ENCODE data around the gene MLLT10.
"Not testable (repeated sequence)": the region's sequence is repeated elsewhere in the genome, so short reads cannot be mapped to it uniquely, and the experiment has no call there.

The MLLT10 gene

DNA sequence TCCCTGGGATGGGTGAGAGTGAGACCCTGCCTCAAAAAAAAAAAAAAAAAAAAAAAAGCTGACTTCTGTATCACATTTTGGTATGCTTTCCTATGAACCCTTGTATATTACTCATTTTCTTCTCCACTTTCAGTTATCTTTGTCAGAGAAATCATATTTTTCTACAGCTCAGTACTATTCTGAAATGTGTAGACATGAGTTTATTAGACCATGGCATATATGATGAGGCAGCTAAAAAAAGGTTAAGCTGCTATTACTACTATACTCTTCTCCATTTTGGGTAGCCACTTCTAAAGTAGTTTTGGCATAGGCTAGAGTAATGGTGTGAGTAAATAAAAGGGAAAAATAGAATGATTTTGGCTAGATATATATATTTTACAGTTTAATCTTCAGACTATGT lies 53.4 kb downstream of the MLLT10 start:
- no peak for DNase-seq

DNA sequence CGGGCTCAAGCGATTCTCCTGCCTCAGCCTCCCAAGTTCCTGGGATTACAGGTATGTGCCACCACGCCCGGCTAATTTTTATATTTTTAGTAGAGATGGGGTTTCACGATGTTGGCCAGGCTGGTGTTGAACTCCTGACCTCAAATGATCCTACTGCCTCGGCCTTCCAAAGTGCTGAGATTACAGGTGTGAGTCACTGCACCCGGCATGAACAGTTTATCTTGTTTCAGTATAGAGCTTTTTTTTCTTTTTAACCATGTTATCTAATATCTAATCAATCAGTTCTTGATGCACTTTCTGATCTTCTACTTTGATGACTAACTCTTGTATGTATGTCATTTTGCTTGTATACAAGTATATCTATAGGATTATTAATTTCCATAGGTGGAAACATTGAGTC lies 54.1 kb downstream of the MLLT10 start:
- not testable (repeated sequence) for DNase-seq

DNA sequence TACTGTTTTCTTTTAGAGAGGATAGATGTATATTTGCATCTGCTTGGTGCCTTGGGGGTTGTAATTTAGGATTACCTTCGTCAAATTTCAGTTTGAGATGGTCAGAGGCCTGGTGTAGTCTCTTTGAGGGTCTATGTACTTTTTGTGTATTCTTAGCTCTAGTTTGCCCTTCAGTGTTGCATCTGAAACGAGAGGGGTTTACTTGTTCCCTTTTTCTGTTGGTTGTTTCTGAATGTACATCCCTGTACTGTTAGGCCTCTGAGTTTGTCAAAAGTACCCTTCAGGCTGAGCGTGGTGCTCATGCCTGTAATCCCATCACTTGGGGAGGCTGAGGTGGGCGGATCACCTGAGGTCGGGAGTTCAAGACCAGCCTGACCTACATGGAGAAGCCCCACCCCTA lies 60.0 kb downstream of the MLLT10 start:
- no peak for DNase-seq

DNA sequence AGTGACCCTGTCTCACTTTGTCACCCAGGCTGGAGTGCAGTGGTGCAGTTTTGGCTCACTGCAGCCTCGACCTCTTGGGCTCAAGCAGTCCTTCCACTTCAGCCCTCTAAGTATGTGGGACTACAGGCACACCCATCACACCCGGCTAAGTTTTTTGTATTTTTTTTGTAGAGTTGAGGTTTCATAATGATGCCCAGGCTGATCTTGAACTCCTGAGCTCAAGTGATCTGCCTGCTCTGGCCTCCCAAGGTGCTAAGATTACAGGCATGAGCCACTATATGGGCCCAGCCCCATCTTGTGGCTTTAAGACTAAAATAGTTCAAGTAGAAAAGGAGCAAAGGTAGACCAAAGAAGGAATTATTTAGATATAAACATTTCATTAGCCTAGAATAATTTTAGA lies 65.5 kb downstream of the MLLT10 start:
- DNase-seq, result no peak

DNA sequence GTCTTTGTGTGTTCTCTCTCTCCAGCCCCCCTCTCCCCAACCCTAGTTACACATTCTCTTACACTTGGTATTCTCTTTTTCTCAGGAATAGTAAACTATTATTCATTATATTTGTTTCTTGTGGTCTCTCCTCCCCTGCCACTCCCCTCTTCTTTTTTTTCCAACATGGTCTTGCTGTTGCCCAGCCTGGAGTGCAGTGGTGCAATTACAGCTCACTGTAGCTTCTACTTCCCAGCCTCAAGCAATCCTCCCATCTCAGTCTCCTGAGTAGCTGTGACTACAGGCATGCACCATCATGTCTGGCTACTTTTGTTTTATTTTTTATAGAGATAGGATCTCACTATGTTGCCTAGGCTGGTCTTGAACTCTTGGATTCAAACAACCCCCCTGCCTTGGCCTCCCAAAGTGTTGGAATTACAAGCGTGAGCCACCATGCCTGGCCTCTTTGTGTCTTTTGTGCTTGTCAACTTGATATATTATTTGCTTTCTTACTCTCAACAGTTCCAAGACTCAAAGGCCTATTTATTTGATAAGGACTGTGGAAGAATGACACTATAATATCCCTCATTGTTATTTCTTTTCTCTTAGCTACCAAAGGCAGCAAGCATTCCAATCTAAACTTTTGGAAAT lies 66.9 kb downstream of the MLLT10 start:
- DNase-seq, result no peak

DNA sequence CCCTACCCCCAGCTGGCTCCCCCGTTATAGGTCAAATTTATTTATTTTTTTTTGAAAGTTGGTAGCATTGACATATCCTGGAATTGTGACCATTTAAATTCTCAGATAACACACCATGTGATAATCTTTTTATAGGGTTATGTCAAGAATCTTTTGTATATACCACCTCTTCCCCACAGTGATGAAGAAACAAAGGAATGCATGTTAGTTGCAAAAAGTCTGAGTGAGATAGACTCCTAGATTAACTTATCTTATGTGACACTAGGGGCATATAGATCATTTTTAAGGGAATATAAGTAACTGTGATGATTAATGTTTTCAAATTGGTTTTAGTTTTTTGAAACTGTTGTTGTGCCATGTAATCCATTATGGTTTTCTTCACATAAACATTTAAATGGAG lies 68.3 kb downstream of the MLLT10 start:
- no peak for DNase-seq

DNA sequence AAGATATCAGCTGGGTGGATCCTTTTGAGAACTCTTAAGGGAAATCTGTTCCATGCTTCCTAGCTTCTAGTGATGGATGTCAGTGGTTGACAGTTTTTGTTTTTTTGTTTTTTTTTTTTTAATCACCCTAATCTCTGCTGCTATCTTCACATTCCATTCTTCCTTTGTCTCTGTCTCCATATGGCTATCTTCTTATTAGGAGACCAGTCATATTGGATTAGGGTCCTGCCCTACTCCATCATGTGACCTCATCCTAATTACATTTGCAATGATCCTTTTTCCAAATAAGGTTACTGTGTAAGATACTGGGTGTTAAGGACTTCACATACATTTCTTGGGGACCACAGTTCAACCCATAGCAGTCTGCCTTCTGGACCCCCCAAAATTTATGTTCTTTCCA lies 69.7 kb downstream of the MLLT10 start:
- no peak for DNase-seq

DNA sequence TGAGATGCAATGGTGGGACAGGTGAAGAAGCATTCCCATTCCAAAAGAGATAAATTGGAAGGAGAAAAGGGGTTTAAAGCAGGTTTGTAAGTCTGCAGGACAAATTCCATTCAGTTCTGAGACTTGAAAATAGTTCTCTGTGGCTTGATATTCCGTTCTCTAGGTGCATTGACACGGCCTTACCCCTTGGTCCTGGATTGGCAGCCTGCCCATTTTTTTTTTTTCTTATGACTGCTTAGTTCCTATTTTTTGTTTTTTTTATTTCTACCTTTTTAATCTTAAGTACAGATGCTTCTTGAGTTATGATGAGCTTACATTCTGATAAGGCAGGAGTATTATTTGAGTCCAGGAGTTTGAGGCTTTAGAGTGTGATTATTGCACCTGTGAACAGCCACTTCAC lies 70.6 kb downstream of the MLLT10 start:
- DNase-seq, result no peak

DNA sequence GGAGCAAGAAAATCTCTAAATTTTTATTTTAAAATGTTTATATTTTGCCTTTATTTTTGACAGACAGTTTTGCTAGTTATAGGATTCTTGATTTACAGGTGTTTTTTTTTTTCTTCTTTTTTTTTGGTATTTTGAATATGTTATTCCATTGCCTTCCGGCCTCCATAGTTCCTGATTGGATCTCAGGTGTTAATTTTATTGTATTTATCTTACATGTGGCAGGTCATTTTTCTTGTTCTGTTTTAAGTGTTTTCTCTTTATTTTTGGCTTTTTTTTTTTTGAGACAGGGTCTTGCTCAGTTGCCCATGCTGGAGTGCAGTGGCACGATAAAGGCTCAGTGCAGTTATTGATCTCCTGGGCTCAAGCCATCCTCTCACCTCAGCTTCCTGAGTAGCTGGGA lies 73.9 kb downstream of the MLLT10 start:
- no peak for DNase-seq

DNA sequence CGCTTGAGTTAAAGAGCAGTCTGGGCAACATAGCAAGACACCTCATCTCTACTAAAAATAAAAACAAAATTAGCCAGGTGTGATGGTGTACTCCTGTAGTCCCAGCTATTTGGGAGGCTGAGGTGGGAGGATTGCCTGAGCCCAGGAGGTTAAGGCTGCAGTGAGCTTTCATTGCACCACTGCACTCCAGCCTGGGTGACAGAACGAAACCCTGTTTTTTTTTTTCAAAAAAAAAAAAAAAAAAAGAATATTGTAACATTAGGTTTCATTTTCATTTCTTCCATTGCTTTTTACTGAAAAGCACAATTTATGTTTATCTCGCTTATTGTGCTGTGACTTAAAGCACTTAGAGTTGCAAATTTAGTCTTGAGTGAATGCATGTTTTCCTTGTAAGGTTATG lies 80.0 kb downstream of the MLLT10 start:
- DNase-seq, result no peak

DNA sequence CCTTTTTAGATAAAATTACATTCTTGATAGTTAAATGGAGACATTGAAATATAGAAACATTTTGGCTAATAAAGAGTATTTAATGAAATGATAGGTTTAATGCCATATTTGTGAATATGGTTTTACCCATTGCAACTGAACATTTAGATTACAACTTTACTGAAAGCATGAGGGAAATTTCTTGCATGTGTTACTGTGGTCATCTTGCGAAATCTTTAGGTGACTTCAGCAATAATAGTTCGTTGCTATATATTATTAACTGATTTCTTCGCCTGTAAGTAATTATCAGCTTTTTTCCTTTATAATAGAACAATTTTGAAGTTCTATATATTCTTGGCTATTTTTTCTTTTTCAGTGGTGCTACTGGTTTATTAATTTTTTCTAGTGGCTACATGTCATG lies 83.2 kb downstream of the MLLT10 start:
- no peak for DNase-seq

DNA sequence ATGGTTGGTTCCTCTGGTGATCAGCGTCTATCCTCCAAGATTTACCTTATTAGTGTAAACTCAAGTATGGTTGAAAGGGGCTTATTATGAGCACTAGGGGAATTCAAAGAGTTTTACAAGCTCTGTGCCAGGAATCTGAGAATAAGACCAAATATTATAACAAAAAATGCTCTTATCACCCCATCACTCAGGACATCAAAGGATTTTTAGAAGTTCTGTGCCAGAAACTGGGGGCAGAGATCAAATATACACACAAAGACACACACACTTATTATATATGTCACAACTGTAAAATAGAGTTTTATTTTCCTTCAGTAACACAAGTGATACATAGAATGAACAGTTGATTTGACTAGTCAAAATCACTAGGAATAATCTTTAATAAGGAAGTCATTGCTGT lies 89.3 kb downstream of the MLLT10 start:
- no peak for DNase-seq

DNA sequence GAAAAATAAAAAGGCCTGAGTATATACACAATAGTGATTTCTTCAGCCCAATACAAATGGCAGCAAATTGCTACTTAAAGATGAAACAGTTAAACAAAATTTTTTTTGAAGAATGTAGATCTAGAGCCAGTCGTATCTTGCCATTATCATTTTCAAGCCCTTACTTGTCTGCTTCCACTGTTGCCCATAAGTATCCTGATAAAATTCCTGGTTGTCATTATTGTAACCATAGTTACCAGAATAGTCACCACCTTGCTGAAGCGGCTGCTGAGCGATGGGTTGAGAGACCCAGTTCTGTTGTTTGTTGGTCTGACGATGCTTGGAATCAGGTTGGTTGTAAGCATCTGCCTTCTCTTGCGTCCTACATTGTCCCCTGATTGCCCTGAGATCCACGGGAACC lies 90.4 kb downstream of the MLLT10 start:
- not testable (repeated sequence) for DNase-seq

DNA sequence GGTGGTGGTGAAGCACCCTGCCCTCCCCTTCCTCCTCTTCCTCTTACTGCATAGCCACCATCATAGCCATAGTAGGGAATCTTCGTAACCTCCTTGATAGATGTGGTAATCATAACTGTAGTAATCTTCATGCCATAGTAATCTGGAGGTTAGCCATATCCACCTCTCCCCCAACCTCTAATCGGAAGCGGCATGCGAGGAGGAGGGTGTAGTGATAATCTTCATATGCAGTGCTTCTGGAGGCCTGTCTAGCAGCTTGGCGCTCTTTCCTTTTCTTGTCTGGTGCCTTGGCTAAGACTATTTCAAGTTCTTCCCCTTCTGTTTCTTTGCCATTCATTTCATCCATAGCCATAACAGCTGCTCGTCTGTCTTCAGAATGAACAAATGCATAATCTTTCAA lies 90.9 kb downstream of the MLLT10 start:
- no peak for DNase-seq

DNA sequence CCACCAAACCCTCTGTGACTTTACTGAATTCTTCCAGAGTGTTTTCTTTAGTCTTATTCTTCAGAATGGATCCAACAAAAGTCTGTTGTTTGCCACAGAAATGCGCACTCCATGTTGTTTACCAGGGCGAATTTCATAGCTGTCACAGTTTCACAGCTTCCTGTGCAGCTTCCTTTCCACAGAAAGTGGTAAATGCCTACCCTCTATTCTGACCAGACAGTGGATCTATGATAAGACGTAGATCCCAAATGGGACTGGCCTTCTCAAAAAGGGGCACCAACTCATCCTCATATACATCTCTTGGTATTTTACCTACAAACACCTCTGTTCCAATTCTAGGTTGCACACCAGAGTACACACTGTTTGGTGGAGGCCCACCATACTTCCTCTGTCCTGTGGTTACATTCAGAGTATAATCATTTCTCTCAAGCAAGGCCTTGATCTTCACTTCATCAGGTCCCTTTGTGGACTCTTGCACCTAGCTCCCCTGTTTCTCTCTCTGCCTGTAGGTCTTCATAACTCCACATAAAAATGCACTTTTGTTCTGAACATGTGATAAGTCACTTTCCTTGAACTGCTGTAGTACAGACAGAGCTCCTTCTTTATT lies 91.7 kb downstream of the MLLT10 start:
- DNase-seq, result no peak

DNA sequence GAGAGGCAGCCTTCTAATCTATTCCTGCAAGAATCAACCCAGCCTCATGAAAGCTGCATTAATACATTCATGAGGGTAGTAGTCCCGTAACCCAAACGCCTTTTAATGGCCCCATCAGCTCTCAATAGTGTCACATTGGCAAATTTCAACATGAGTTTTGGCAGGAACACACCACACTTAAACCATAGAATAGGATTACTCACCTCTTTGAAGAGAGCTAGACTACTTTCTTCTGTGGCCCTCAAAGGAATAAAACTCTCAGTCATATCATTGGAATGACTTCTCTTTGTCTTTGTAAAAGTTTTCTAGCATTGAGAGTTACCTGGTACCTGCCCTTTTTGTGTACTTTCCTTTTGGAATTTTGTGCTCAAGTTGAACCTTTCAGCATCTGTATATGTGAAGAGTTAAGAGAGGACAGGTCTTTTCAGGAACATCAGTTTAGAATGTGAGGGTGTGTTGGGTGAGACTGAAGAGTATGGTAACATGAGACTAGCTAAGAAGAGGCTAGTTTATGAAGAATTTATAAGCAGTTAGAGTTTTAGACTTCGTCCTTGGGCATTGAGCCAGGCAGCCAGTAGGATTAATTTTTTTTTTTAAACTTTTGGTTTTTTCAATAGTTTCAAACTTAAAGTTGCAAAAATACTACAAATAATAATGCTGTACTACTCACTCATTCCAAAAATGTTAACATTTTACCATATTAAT lies 92.6 kb downstream of the MLLT10 start:
- DNase-seq, result no peak

DNA sequence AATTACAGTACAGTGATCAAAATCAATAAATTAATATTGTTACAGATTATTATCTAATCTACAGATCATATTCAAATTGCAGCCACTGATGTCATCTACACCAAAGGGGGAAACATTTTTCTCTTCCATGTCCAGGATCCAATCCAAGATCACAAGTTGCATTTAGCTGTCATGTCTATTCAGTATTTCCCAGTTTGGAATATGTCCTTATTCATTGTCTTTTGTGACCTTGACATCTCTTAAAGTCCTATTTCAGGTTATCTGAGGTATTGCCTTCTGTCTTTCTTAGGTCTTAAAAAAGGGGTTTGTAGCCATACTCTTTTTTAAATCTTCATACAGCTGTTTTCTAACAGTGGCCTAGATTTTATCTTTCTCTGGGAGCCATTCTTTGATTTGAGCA lies 93.3 kb downstream of the MLLT10 start:
- no peak for DNase-seq

DNA sequence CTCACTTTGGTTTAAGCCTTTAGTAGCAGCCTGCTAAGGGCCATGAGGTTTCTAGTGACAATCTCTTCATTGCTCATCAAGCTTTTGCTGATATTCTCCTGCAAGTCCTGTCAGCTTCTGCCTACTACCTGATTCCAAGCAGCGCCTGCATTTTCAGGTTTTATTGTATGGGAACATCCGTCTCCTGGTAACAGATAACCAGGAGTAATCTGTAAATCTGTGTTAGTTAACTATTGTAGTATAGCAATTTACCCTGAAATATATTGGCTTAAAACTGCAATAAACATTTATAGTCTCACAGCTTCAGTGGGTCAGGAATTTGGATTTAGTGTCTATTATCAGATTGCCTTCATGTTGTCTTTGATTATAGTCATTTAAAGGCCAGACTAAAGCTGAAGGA lies 94.0 kb downstream of the MLLT10 start:
- DNase-seq, result no peak

DNA sequence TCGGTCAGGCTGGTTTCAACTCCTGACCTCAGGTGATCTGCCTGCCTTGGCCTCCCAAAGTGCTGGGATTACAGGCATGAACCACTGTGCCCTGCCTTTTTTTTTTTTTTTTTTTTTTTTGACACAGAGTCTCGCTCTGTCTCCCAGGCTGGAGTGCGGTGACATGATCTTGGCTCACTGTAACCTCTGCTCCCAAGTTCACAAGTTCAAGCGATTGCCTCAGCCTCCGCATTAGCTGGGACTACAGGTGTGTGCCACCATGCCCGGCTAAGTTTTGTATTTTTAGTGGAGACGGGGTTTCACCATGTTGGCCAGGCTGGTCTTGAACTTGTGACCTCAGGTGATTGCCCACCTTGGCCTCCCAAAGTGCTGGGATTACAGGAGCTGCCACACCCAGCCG lies 94.6 kb downstream of the MLLT10 start:
- not testable (repeated sequence) for DNase-seq

DNA sequence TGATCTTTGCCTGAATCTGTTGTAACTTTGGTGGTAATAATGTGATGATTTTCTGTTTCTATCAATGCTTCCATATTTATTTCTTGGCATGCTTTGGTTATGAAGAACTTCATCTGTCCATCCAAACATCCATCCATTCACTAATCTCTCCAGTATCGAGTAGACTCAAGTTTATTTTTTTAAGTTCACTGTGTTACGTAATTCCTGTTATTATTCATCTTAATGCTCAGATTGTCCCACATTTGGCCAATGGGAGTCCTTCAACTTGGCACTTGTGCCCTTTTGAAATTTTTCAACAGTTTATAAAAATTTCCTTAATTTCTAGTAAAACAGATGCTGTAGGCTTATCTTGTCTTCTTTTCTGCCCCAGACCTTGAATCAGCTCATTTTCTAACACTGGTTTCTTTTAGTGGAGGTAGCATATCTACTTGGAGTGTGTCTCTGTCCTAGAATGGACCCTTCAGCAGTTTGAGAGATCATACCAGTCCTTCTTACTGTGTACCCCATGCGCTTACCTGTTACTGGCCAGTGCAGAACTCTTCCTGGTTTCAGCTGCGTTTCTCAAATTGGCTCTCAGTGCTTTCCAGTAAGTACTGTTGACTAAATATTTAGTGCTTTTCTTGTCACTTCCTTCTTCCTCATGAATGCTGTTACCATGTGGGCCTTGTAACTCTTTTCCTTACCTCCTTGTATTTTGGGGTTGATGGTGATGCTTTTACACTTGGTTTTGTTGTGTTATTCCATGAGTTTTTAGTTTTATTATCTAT lies 100.8 kb downstream of the MLLT10 start:
- no peak for DNase-seq

DNA sequence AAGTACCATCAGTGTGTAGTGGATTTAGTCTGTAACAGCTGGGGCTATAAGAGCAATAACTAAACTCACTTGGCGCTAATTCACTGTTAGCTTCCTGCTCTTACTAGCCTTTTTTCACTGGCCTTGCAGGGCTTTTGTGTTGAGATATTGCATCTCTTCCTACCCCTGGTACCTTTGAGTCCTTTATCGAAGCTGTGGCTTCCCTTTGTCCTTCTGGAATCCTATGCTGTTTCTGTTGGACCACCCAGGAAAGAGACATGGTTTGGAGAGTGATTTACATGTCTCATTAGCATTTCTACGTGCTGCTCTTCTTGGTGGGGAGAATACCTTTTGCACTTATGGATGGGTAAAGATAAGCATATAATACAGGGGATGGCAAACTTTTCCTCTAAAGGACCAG lies 103.8 kb downstream of the MLLT10 start:
- DNase-seq, result no peak

DNA sequence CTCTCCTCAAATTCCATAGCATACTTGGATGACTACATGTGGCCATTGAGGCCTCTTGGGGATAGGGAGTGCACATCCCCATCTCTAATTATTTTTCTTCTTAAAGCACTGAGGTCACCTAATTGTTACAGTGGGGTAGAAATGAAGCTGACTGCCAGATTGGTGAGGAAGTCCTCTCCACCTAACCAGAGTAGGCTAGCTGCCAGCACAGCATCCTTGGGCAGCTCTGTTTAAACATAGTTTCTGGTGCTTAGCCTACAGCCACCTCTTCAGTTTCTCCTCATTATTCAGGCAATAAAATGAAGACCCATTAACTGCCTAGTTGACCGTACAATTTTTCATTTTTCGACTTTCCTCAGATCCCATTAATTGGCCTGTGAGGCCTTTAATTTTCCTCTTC lies 104.6 kb downstream of the MLLT10 start:
- peak; percentile 15 for DNase-seq

DNA sequence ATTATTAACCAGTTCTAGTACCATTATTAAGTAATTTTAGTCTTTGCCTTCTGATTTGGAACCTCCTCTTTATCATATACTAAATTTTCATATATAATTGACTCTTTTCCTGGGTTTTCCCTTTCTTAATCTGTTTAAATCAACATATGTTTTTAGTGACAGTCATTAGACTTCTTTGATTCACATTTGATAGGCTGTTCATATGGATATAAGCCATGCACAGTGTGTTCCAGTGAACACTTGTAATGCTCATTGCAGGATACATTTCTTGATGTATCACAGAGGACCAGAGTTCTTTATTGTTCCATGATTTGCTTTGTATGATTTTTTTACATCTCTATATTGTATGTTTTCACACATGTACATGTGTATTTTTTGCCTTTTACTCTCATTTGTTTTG lies 114.0 kb downstream of the MLLT10 start:
- DNase-seq, result no peak

DNA sequence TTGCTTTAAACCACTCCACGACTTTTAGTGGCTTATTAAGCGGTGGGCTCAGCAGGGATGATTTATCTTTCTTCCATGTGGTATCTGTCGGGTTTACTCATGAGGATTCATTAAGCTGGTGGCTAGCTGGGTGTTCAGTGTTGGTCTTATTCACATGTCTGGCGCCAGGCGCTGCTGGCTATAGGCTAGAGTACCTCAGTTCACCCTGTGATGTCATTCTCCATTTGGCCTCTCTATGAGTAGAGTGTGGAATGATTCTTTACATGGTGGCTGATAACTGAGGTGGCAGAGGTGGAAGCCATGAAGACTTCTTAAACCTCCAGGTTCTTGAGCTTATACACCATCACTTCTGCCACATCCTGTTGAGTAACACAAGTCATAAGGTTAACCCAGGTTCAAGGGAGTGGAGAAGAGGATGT lies 115.4 kb downstream of the MLLT10 start:
- peak; percentile 2 for DNase-seq

All from fibroblast of skin of scalp (primary cell).